OCI-LY7 (cell line): ENCODE data around the gene ALPK3. TPM values are rescaled to one million over a fixed set of nuclear protein-coding genes. Genes with fewer than 3 reads are reported as not detected.

ENCODE experiments used
- BruUV-seq: library from RNA; stranded (reverse); fragments of 400-500 nt; replicated peaks from 2 replicates; lab custom pipeline; 2021; lab: Mats Ljungman, UMichigan
- CTCF ChIA-PET: fragments of 300-600 bp; sonication (Branson Sonifier 250); formaldehyde crosslinking; loops from one replicate; lab custom pipeline; 2022; ENCODE audit warnings: antibody characterized with exemption; ENCODE audit not compliant: unreplicated experiment; lab: Charles Lee
- POLR2A ChIA-PET: fragments of 300-600 bp; sonication (Branson Sonifier 250); formaldehyde crosslinking; loops from one replicate; lab custom pipeline; 2022; ENCODE audit warnings: antibody characterized with exemption; lab: Charles Lee
- DNase-seq: peaks from one replicate; pipeline ENCODE4 v3.0.0-alpha.2; 2015; ENCODE audit warnings: low spot score
- H2AFZ ChIP-seq: fragments of 200-600 bp; sonication (generic), shearing (Covaris generic); 2 replicates; pipeline ENCODE4 v1.6.1; 2014; ENCODE audit warnings: mild to moderate bottlenecking, antibody characterized with exemption, low read length, moderate library complexity
- H3K27ac ChIP-seq: fragments of 200-600 bp; sonication (generic); 2 replicates; pipeline ENCODE4 v1.5.1; 2014; ENCODE audit warnings: mixed run types, low read depth, mild to moderate bottlenecking, moderate library complexity, low read length, inconsistent platforms; ENCODE audit not compliant: poor library complexity, severe bottlenecking
- H3K36me3 ChIP-seq: fragments of 200-600 bp; sonication (generic); 2 replicates; pipeline ENCODE4 v1.6.1; 2014; ENCODE audit warnings: mild to moderate bottlenecking, antibody characterized with exemption, low read length, moderate library complexity, mixed read lengths; ENCODE audit not compliant: insufficient read depth
- H3K4me1 ChIP-seq: fragments of 200-600 bp; sonication (generic); 2 replicates; pipeline ENCODE4 v1.5.1; 2014; ENCODE audit warnings: mild to moderate bottlenecking, low read length; ENCODE audit not compliant: insufficient read depth, poor library complexity, severe bottlenecking
- H3K4me2 ChIP-seq: fragments of 200-600 bp; sonication (generic); 2 replicates; pipeline ENCODE4 v1.6.1; 2014; ENCODE audit warnings: mild to moderate bottlenecking, low read length
- H3K4me3 ChIP-seq: fragments of 200-600 bp; sonication (generic); 2 replicates; pipeline ENCODE4 v1.5.1; 2014; ENCODE audit warnings: mild to moderate bottlenecking, low read depth, low read length; ENCODE audit not compliant: poor library complexity, severe bottlenecking
- H3K79me2 ChIP-seq: fragments of 200-600 bp; sonication (generic); 2 replicates; pipeline ENCODE4 v1.6.1; 2016; ENCODE audit warnings: low read depth, mild to moderate bottlenecking, low read length, moderate library complexity, mixed read lengths; ENCODE audit not compliant: insufficient read depth
- H3K9me2 ChIP-seq: fragments of 200-600 bp; sonication (generic); 2 replicates; pipeline ENCODE4 v1.6.1; 2016; ENCODE audit warnings: mild to moderate bottlenecking, low read length, mixed read lengths; ENCODE audit not compliant: insufficient read depth
- H3K9me3 ChIP-seq: fragments of 200-600 bp; sonication (generic); 2 replicates; pipeline ENCODE4 v1.6.1; 2014; ENCODE audit warnings: mild to moderate bottlenecking, mixed run types, low read length, mixed read lengths
- H4K20me1 ChIP-seq: fragments of 200-600 bp; sonication (generic); 2 replicates; pipeline ENCODE4 v1.6.1; 2014; ENCODE audit warnings: mild to moderate bottlenecking, antibody characterized with exemption, low read length, moderate library complexity, mixed read lengths; ENCODE audit not compliant: insufficient read depth
- CTCF ChIP-seq: fragments of 200-600 bp; sonication (generic); conservative IDR thresholded peaks from 2 replicates; pipeline ENCODE4 v1.5.1; 2014; ENCODE audit warnings: mild to moderate bottlenecking, antibody characterized with exemption, low read length, moderate library complexity, mixed read lengths
- EZH2phosphoT487 ChIP-seq: fragments of 200-600 bp; sonication (generic); IDR thresholded peaks from 2 replicates; pipeline ENCODE4 v1.6.1; 2018; ENCODE audit warnings: low read depth, borderline replicate concordance, mild to moderate bottlenecking, mixed run types, antibody characterized with exemption, low read length, moderate library complexity, mixed read lengths
- intact Hi-C: fragments of 100-400 bp; cut with micrococcal nuclease; formaldehyde crosslinking; loops from one replicate; pipeline ENCODE4 v1.10.0; 2022; ENCODE audit not compliant: unreplicated experiment
- total RNA-seq, 2 experiments: library from RNA; depleted of rRNA in 1 of 2; stranded (reverse); fragments of >200 nt in 1 of 2; shearing (Covaris generic) in 1 of 2; gene quantifications; 2 replicates each; pipeline ENCODE4 v1.2.3, GENCODE V29; 2014 to 2022

Gene ALPK3
- total RNA-seq, 2 experiments from 2014 or later: 0.16 to 0.23 TPM

DNA sequence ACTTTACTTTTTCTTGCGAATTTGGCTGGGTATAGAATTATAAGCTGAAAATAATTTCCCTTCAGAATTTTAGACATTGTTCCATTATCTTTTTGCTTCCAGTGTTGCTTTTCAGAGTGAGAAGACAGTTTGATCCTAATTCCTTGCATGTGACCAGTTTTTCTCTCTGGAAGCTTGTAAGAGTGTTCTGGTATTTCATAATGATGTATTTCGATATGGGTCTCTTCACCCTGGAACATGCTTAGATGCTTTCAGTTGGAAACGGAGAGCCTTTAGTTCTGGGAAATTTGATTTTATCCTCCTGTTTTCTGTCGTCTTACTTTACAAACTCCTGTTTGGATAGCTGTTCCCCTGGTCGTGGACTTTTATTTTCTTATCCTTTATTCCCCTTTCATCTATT is 13.9 kb downstream of the ALPK3 start:
- Histone ChIP-seq H3K4me1 (no peaks in the 10 kb centered on the region), H3K27ac (no peak overlapping the region), H3K4me3 (no peak overlapping the region), H3K9me2 (no peaks in the 10 kb centered on the region), H4K20me1 (no peaks in the 10 kb centered on the region), H3K36me3 (no peaks in the 10 kb centered on the region), H3K79me2 (no peaks in the 10 kb centered on the region), H2AFZ (no peak overlapping the region), H3K9me3 (no peaks in the 10 kb centered on the region), H3K4me2 (no peak overlapping the region)
- no TSS peak for BruUV-seq
- no peak for DNase-seq
- intact Hi-C loops: no loop called here
- ChIA-PET CTCF (no interaction called here), POLR2A (interaction anchor here (0.9 kb wide), 1 partner anchor 222 kb away, joined by 3 read pairs; no protein-coding TSS in a partner anchor)
- TF ChIP-seq EZH2phosphoT487: no peak
- TF ChIP-seq CTCF: no peak

DNA sequence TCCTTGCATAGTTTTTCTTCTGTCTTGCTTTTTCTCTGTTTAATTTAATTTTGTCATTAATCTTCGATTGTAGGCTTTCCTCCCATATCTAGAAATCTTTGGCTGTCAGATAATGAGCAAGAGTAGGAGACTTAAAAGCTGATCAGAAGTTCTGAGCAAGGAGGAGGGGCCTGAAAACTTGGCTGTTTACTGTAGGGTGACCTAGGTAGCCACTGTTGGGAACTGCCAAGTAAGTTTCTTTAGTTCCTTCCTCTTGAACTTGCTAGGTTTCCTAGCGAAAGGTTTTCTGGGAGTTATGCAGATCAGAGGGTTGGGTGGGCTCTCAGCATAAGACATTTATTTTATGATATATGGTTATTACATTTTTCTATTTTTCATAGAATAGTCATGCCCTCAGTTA is 14.5 kb downstream of the ALPK3 start:
- H3K36me3 ChIP-seq: no peaks in the 10 kb centered on the region
- H3K9me3 ChIP-seq: no peaks in the 10 kb centered on the region
- intact Hi-C loops: no loop called here
- no TSS peak for BruUV-seq
- H2AFZ ChIP-seq: no peak overlapping the region
- H4K20me1 ChIP-seq: no peaks in the 10 kb centered on the region
- TF ChIP-seq CTCF (no peak), EZH2phosphoT487 (no peak)
- H3K9me2 ChIP-seq: no peaks in the 10 kb centered on the region
- ChIA-PET POLR2A (no interaction called here), CTCF (no interaction called here)
- no peak overlapping the region for H3K4me3 ChIP-seq
- no peak overlapping the region for H3K4me2 ChIP-seq
- DNase-seq: no peak
- no peaks in the 10 kb centered on the region for H3K4me1 ChIP-seq
- no peak overlapping the region for H3K27ac ChIP-seq
- no peaks in the 10 kb centered on the region for H3K79me2 ChIP-seq

DNA sequence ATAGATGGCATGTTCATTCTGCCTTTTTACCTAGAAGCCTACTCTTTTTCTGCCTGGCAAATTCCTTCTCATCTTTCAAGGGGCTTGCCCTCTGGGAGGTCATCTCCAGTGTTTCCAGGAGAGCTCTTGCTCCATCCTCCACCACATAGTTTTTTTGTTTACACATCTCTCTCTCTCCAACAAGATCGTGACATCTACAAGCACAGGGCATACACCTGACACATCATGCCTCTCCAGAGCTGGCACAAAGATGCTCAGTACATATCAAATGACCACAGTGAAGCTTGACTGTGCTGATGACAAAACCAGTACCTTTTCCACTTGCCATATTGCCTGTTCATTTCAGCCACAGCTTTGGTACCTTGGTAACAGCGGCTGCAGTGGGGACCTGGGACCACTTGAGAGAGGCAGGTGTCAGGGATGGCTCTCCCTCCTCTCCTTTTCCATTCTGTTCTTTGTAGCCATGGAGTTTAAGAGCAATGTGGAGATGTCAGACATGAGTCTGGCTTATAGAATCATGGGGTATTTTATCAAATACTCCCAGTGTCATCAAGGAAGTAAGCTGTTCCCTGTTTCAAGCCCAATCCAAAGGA is 15.4 kb downstream of the ALPK3 start:
- no peaks in the 10 kb centered on the region for H3K4me1 ChIP-seq
- H3K4me2 ChIP-seq: no peak overlapping the region
- no peaks in the 10 kb centered on the region for H3K79me2 ChIP-seq
- no TSS peak for BruUV-seq
- no peak overlapping the region for H3K27ac ChIP-seq
- H3K9me3 ChIP-seq: no peaks in the 10 kb centered on the region
- POLR2A ChIA-PET: interaction anchor here (0.6 kb wide), 1 partner anchor 43 kb away, joined by 3 read pairs; no protein-coding TSS in a partner anchor
- H2AFZ ChIP-seq: no peak overlapping the region
- no peak overlapping the region for H3K4me3 ChIP-seq
- TF ChIP-seq CTCF: no peak
- TF ChIP-seq EZH2phosphoT487: no peak
- intact Hi-C loops: no loop called here
- H4K20me1 ChIP-seq: no peaks in the 10 kb centered on the region
- DNase-seq: no peak
- CTCF ChIA-PET: no interaction called here
- no peaks in the 10 kb centered on the region for H3K9me2 ChIP-seq
- H3K36me3 ChIP-seq: no peaks in the 10 kb centered on the region
